GM19328 (cell line): ENCODE data around the gene SSBP3.

Experiments used
- ATAC-seq: cut with Tn5 transposase; IDR thresholded peaks from one replicate; pipeline ENCODE4 v1.9.1; 2021; ENCODE audit warnings: mild to moderate bottlenecking, moderate library complexity; ENCODE audit not compliant: unreplicated experiment

The SSBP3 gene

DNA sequence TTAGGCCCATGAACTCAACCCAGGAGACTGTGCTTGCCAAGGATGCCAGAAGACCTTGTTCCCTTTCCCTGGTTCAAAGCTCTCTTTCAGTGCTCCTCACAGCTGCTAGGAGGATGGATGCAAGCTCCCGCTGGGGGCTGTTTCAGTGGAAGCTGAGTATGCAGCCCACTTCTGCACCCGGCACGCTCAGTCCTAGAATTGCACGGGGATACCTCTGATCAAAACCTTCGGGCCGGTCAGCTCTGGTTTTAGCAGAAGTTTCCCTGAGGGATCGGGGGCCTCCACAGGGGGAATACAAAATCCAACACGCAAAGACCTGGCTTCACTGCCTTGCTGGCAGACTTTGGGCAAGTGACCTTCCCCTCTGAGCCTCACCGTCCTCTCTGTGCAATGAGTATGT lies 4.2 kb upstream of the SSBP3 start:
- ATAC-seq = no peak

DNA sequence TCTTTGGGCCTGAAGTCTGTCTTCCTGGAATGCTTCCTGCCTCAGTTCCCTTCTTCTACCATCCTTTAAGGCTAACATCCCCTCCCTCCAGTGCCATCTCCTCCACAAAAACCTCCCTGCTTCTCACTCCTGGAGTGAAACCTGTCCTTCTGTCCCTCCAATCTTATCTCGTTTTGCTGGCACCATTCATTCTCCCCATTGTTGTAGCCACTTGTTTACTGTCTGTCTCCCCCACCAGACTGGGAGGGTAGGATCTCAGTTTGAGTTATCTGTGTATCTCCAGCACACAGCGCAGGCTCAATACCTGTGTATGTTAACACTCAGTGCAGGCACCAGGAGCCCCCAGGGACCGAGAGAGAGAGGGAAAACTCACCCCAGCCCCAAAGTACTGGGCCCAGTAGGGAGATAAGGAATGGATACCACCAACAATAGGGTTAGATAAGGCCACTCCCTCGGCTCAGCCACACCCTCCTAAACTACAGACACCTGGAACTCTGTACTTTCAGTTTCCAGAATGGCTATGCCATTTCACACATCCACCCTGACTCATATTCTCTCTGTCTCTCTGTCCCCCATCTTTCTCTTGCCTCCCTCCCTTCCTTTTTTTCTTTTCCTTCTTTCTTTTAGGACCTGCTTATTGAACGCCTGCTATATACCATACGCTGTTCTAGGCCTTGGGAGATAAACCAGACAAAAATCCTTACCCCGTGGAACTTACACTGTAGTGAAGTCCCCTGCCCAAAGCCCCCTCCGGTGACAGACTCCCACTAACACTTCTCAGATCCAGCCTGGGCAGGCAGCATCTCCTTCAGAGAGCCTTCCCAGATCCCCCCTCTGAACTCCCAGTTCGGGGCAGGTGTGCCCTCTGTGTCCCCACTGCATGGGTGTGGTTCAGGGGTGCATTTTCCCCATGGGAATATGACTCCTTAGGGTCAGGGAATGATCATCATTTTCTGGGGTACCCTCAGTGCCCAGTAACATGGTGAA lies 3.3 kb upstream of the SSBP3 start:
- ATAC-seq = no peak

- no peak for ATAC-seq
Measured at GRCh38 chr1:54408147-54409066, 2.2 kb upstream of the SSBP3 start.

DNA sequence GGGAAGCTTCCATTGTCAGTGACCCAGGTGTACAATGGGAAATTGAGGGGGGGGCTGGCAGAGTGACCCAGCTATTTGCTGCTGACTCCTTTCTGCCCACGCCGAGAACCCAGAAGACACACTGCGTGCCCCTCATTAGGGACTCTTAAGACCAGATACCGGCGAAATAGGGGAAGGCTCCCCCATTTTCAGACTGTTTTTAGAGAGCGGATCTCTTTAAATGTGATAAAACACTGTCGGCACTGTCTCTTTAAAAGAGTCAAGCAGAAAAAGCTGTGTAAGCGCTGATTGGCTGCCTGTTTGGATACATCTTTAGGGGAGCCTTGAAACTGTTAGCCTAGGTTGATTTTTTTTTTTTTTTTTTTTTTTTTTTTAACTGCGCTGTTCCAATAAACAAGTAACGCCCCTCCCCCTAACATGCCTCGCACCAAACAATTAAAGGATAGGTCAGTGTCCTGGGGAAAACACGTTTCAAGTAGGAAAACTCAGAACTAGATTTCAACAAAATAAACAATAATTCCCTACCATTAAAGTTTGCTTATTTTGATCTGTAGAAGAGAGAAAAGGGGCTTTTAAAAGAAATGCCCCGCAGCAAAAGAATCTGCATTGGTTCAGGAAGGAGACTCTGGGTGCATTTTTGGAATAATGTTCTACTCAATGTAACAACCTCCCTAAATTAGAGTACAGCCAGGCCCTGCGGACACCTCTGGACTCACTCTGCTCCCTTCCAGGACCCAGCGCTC lies 1.4 kb upstream of the SSBP3 start:
- ATAC-seq = no peak

DNA sequence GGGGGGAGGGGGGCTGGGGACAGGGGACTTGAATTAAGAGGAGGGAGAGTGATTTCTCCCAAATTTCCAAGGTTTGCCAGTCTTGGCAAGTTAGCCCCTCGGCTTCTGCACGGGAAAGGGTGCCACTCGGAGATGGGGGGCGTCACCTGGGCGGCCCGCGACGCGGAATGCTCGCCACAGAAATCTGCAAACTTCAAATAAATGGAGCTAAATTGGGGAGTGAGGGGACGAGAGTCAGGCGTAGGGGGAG lies 885 bp upstream of the SSBP3 start:
- no peak for ATAC-seq

DNA sequence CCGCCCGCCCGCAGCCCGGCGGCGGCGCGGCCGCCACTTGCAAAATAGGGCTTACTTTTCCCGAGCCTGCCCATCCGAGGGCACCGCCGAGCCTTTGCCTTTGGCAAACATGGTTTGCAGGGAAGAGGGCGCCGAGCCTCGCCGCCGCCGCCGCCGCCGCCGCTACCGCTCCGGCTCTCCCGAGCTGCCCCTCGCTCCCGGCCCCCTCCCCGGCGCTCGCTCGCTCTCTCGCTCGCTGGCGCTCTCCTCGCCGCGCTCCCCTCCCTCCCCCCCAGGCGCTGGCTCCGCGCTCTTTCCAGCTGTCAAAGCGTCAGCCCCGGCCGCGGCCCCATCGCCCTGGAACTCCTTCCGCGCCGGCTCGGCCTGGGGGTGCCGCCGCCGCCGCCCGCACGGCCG lies 298 bp downstream of the SSBP3 start:
- no peak for ATAC-seq

GRCh38 chr1:54404939-54405897 lies 976 bp downstream of the SSBP3 start:
- no peak for ATAC-seq

DNA sequence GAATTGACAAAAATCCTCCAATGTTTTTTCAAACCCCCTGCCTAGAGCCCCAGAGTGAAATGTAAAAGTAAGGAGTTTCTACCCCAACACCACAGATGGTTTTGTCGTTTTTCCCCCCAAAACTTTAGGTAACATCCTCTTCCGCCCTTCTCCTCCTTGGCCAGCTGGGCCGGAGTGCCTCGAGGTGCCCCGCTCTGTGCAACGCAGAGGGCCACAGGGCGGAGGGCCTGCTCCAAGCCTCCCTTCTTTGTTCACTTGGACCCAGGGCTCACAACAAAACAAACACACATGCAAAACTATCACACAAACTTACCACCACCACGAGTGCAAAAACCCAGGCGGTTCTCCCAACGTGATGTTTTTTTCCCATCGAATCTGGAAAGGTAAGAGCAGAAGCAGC lies 1.9 kb downstream of the SSBP3 start:
- no peak for ATAC-seq

- ATAC-seq = no peak
Measured at GRCh38 chr1:54403808-54404261, 2.4 kb downstream of the SSBP3 start.

GRCh38 chr1:54403405-54403804 lies 2.8 kb downstream of the SSBP3 start:
- ATAC-seq = no peak

DNA sequence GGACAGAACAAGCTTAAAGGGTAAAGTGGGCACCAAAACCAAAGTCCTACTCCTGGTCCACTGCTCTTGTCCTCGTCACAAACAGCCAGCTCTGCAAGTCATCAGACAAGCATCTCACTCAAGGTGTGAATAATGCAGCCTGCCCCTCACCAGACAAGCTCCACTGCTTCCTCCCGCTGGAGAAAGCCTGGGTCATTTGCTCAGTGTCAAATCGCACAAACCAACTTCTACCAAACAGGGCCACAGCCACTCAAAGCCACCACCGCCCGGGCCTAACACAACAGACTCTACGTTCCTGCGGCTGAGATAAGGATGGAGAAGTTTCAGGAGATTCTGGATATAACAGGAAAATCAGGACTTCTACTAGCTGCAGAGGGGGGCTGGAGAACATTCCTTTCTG lies 3.3 kb downstream of the SSBP3 start:
- no peak for ATAC-seq

DNA sequence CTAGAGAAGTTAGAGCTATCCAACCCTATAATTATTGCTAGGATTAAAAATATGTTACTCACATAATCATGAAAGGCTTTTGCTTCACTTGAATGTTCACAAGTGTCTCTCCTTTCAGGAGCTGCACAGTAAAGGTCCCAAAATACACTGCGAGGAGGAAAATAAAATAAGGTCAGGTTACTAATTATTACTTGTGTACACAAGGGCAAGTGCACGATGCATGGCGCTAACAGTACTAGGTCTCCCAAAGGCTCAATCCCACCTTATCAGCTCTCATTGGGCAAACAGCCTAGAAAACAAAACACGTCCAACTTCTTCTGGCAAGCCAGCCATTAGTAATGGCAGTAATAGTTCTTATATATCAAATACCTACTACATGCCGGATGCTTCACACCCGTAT lies 4.4 kb downstream of the SSBP3 start:
- no peak for ATAC-seq

DNA sequence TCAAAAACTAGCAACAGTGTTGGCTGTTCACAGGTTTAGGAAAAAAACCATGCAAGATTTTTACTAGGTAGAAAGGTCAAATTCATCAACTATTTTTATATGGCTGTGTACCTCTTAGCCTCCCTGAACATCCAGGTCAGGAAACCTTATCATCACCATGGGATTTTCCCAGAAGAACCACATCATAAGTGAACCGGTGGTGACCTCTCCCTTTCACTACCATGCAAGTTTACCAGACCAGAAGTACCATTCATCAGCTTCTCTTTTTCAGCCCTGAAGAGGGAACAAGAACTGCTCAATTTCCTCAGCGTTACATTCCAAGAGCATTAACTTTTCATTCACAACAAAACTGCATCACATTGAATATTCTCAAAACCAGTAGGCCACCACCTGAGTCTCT lies 5.9 kb downstream of the SSBP3 start:
- ATAC-seq = no peak

DNA sequence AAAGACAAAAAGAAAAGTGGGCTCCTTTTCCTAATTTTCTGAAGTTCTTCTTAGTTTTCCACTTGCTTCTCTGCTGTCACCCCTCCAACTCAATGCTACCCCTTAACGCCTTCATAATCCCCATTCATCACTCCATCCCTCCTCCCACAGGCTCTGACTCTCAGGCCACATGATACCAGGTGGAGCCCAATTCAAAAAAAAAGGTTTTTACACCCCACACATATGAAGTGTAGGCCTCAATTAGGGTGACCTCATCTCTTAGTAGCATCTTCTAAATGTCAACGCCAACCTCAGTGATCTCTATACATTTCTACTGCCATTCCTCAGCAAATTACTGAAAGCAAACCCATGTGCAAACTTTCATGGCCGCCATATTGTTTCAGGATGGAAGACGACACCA lies 6.4 kb downstream of the SSBP3 start:
- no peak for ATAC-seq

- no peak for ATAC-seq
Measured at GRCh38 chr1:54398963-54399528, 7.1 kb downstream of the SSBP3 start.

DNA sequence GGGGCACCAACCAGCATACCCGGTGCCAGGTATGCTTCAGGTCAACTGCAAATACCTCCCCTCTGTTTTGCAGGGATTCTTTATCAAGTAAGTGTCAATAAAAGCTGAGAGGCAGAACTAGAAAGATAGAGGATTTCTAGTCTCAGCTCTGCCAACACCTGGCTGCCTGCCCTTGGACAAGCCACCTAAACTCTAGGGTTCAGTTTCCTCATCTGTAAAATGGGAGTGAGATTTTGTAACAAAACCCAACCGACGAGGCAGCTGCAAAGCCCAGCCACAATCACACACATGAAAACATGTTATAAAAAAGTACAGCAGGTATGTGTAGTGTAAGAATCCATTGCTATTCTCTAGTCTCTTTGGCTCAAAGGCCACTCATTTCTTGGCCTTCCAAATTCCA lies 8.2 kb downstream of the SSBP3 start:
- no peak for ATAC-seq

DNA sequence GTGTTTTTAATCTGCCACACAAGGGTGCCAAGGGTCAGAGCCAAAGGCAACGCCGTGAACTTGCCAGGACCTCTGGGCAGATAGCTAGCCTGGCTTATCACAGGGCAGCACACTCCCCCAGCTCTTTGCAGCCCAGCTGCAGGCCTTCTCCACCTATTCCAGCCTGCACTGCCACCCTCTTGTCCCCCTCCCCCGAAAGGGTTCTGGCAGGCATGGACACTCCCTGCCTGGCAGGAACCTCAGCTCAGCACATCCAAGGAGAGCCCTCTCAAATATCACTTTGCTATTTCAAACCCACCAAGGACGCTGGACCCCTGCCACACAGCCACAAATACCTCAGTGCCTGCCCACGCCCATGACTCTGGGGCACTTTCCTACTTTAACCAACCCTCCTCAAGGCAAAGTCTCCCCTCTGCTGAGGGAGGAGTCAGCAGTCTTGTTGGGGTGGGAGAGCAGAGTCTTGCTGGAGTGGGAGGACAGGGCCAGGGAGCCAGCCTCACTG lies 9.1 kb downstream of the SSBP3 start:
- ATAC-seq = no peak

GRCh38 chr1:54396261-54396933 lies 9.8 kb downstream of the SSBP3 start:
- no peak for ATAC-seq
